Liver (tissue), 3 donors: ENCODE results near the gene HPCAL4.

Experiments
- EGR1 ChIP-seq, 2 donors: IDR thresholded peaks; 2 replicates each; pipeline ENCODE4 v1.6.1; 2016 to 2018; ENCODE audit warnings: antibody characterized with exemption in 2 of 2, low read depth in 2 of 2
- FOXA1 ChIP-seq: IDR thresholded peaks from 2 replicates; pipeline ENCODE4 v1.6.1; 2016; ENCODE audit warnings: antibody characterized with exemption
- FOXA2 ChIP-seq: IDR thresholded peaks from 2 replicates; pipeline ENCODE4 v1.6.1; 2016; ENCODE audit warnings: antibody characterized with exemption
- HNF4A ChIP-seq, 2 donors: conservative IDR thresholded peaks; 2 replicates each; pipeline ENCODE4 v1.6.1; 2016; ENCODE audit warnings: antibody characterized with exemption in 2 of 2, mild to moderate bottlenecking in 2 of 2
- JUND ChIP-seq, 2 donors: IDR thresholded peaks; 2 replicates each; pipeline ENCODE4 v1.6.1; 2016; ENCODE audit warnings: antibody characterized with exemption in 2 of 2
- RAD21 ChIP-seq, 2 donors: IDR thresholded peaks; 2 replicates each; pipeline ENCODE4 v1.6.1; 2016; ENCODE audit warnings: antibody characterized with exemption in 2 of 2, mild to moderate bottlenecking in 2 of 2
- RXRA ChIP-seq, 2 donors: IDR thresholded peaks; 2 replicates each; pipeline ENCODE4 v1.6.1; 2017 to 2018; ENCODE audit warnings: antibody characterized with exemption in 2 of 2, mild to moderate bottlenecking in 1 of 2
- SP1 ChIP-seq: IDR thresholded peaks from 2 replicates; pipeline ENCODE4 v1.6.1; 2018; ENCODE audit warnings: antibody characterized with exemption, mild to moderate bottlenecking
- TAF1 ChIP-seq: conservative IDR thresholded peaks from 2 replicates; pipeline ENCODE4 v1.6.1; 2016; ENCODE audit warnings: antibody characterized with exemption, mild to moderate bottlenecking
- YY1 ChIP-seq: IDR thresholded peaks from 2 replicates; pipeline ENCODE4 v1.6.1; 2016; ENCODE audit warnings: antibody characterized with exemption, mild to moderate bottlenecking
- TF ChIP-seq, protein P1 (sequence below): fragments of 150-350 bp; IDR thresholded peaks from 2 replicates; pipeline ENCODE4 v1.5.1; 2017; ENCODE audit warnings: improper control_type of control experiment, low read depth, low read length; ENCODE audit not compliant: missing input control
- TF ChIP-seq, protein P2 (sequence below): IDR thresholded peaks from 2 replicates; pipeline ENCODE4 v1.6.1; 2016; ENCODE audit warnings: antibody characterized with exemption
- TF ChIP-seq, protein P3 (sequence below): IDR thresholded peaks from 2 replicates; pipeline ENCODE4 v1.6.1; 2016; ENCODE audit warnings: antibody characterized with exemption, mild to moderate bottlenecking
- donor health status: healthy.
- donor health status: healthy.

DNA sequence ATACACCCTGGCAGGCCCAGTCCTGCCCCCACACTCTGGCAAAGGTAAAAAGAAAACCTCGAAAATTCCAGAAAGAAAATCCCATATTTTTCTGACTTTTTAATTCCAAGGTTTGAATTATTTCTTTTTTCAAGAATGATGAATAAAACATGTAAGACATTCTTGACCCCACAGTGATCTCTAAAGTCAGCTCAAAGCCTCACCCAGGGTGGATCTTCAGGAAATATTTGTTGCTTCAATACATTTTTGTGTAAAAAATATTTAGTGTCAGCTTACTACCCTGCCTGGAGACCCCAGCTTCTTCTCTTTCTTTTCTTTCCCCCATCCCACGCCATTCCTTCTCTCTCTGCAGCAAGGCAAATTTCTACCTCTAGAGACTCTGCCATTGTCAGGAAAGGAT is 12.3 kb downstream of the HPCAL4 start:
- TF ChIP-seq, protein P1, sequence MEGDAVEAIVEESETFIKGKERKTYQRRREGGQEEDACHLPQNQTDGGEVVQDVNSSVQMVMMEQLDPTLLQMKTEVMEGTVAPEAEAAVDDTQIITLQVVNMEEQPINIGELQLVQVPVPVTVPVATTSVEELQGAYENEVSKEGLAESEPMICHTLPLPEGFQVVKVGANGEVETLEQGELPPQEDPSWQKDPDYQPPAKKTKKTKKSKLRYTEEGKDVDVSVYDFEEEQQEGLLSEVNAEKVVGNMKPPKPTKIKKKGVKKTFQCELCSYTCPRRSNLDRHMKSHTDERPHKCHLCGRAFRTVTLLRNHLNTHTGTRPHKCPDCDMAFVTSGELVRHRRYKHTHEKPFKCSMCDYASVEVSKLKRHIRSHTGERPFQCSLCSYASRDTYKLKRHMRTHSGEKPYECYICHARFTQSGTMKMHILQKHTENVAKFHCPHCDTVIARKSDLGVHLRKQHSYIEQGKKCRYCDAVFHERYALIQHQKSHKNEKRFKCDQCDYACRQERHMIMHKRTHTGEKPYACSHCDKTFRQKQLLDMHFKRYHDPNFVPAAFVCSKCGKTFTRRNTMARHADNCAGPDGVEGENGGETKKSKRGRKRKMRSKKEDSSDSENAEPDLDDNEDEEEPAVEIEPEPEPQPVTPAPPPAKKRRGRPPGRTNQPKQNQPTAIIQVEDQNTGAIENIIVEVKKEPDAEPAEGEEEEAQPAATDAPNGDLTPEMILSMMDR = no peak
- TF ChIP-seq RAD21 (IDR thresholded peaks at IDR 0.05) = no peak
- TF ChIP-seq HNF4A (conservative IDR thresholded peaks at IDR 0.05) = no peak
- TF ChIP-seq, protein P2, sequence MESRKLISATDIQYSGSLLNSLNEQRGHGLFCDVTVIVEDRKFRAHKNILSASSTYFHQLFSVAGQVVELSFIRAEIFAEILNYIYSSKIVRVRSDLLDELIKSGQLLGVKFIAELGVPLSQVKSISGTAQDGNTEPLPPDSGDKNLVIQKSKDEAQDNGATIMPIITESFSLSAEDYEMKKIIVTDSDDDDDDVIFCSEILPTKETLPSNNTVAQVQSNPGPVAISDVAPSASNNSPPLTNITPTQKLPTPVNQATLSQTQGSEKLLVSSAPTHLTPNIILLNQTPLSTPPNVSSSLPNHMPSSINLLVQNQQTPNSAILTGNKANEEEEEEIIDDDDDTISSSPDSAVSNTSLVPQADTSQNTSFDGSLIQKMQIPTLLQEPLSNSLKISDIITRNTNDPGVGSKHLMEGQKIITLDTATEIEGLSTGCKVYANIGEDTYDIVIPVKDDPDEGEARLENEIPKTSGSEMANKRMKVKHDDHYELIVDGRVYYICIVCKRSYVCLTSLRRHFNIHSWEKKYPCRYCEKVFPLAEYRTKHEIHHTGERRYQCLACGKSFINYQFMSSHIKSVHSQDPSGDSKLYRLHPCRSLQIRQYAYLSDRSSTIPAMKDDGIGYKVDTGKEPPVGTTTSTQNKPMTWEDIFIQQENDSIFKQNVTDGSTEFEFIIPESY = no peak
- TF ChIP-seq FOXA1 = no peak
- TF ChIP-seq RXRA (IDR thresholded peaks at IDR 0.05) = no peak
- no peak for TF ChIP-seq SP1
- TF ChIP-seq, protein P3, sequence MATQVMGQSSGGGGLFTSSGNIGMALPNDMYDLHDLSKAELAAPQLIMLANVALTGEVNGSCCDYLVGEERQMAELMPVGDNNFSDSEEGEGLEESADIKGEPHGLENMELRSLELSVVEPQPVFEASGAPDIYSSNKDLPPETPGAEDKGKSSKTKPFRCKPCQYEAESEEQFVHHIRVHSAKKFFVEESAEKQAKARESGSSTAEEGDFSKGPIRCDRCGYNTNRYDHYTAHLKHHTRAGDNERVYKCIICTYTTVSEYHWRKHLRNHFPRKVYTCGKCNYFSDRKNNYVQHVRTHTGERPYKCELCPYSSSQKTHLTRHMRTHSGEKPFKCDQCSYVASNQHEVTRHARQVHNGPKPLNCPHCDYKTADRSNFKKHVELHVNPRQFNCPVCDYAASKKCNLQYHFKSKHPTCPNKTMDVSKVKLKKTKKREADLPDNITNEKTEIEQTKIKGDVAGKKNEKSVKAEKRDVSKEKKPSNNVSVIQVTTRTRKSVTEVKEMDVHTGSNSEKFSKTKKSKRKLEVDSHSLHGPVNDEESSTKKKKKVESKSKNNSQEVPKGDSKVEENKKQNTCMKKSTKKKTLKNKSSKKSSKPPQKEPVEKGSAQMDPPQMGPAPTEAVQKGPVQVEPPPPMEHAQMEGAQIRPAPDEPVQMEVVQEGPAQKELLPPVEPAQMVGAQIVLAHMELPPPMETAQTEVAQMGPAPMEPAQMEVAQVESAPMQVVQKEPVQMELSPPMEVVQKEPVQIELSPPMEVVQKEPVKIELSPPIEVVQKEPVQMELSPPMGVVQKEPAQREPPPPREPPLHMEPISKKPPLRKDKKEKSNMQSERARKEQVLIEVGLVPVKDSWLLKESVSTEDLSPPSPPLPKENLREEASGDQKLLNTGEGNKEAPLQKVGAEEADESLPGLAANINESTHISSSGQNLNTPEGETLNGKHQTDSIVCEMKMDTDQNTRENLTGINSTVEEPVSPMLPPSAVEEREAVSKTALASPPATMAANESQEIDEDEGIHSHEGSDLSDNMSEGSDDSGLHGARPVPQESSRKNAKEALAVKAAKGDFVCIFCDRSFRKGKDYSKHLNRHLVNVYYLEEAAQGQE = no peak
- no peak for TF ChIP-seq EGR1 (IDR thresholded peaks at IDR 0.05; ENCODE audit: low read depth in 2 of 2)
- TF ChIP-seq TAF1 = no peak
- no peak for TF ChIP-seq JUND (IDR thresholded peaks at IDR 0.05)
- TF ChIP-seq YY1 = no peak
- TF ChIP-seq FOXA2 = no peak
